Astrocyte (in vitro differentiated cells and primary cell): Measurements from ENCODE around the gene CDKN1A.

Experiments
- CTCF ChIP-seq: IDR thresholded peaks from 2 replicates; pipeline ENCODE4 v1.5.1; 2011; ENCODE audit warnings: low read depth, mild to moderate bottlenecking, inconsistent platforms, low read length, moderate library complexity; ENCODE audit not compliant: insufficient read depth
- EZH2 ChIP-seq: IDR thresholded peaks from 2 replicates; pipeline ENCODE4 v1.6.1; 2012; ENCODE audit warnings: mild to moderate bottlenecking, low read length, inconsistent platforms; ENCODE audit not compliant: insufficient read depth

GRCh38 chr6:36651659-36652379 lies 26.7 kb upstream of the CDKN1A start:
- no peak for TF ChIP-seq CTCF
- TF ChIP-seq EZH2 = no peak
